HUES6 (cell line): ENCODE data around the gene LDAH.

ENCODE experiments used
- H3K27ac ChIP-seq: 2 replicates; pipeline ENCODE4 v1.7.0; 2013; ENCODE audit warnings: low read depth, mild to moderate bottlenecking, low read length, inconsistent platforms
- H3K27me3 ChIP-seq: 2 replicates; pipeline ENCODE4 v1.6.1; 2013; ENCODE audit warnings: low read length; ENCODE audit not compliant: control insufficient read depth, insufficient read depth
- H3K36me3 ChIP-seq: 2 replicates; pipeline ENCODE4 v1.6.1; 2013; ENCODE audit warnings: low read length; ENCODE audit not compliant: control insufficient read depth, insufficient read depth
- H3K4me1 ChIP-seq: 2 replicates; pipeline ENCODE4 v1.6.1; 2013; ENCODE audit warnings: low read length; ENCODE audit not compliant: control insufficient read depth, insufficient read depth
- H3K4me3 ChIP-seq: 2 replicates; pipeline ENCODE4 v1.5.1; 2013; ENCODE audit warnings: low read depth, low read length
- H3K9ac ChIP-seq: one replicate; pipeline ENCODE4 v1.6.1; 2013; ENCODE audit warnings: mild to moderate bottlenecking, low read length
- H3K9me3 ChIP-seq: 2 replicates; pipeline ENCODE4 v1.6.1; 2013; ENCODE audit warnings: low read depth, low read length; ENCODE audit not compliant: control insufficient read depth, insufficient read depth

LDAH gene

GRCh38 chr2:20832606-20833005 is 9.7 kb upstream of the LDAH start:
- Histone ChIP-seq H3K4me1 (no peaks in the 10 kb centered on the region), H3K27ac (no peak overlapping the region), H3K36me3 (no peaks in the 10 kb centered on the region), H3K9ac (no peak overlapping the region), H3K27me3 (peaks cover 25% of the 10 kb centered on the region), H3K4me3 (no peak overlapping the region), H3K9me3 (no peaks in the 10 kb centered on the region)

GRCh38 chr2:20829861-20830260 is 7.0 kb upstream of the LDAH start:
- Histone ChIP-seq H3K9me3 (no peaks in the 10 kb centered on the region), H3K27ac (no peak overlapping the region), H3K27me3 (peaks cover 25% of the 10 kb centered on the region), H3K9ac (no peak overlapping the region), H3K36me3 (no peaks in the 10 kb centered on the region), H3K4me1 (no peaks in the 10 kb centered on the region), H3K4me3 (no peak overlapping the region)

- H3K4me1 ChIP-seq: no peaks in the 10 kb centered on the region
- H3K27ac ChIP-seq: no peak overlapping the region
- H3K36me3 ChIP-seq: no peaks in the 10 kb centered on the region
Observed at GRCh38 chr2:20823917-20824316, 1.0 kb upstream of the LDAH start.

GRCh38 chr2:20818820-20819219 is 4.1 kb downstream of the LDAH start:
- Histone ChIP-seq H3K9me3 (no peaks in the 10 kb centered on the region), H3K36me3 (0 out of 2 replicates have a peak, but pooled peaks cover 4% of the 10 kb centered on the region), H3K27me3 (no peaks in the 10 kb centered on the region), H3K4me1 (no peaks in the 10 kb centered on the region), H3K4me3 (no peak overlapping the region), H3K9ac (no peak overlapping the region), H3K27ac (no peak overlapping the region)

More at GRCh38 chr2:20823917-20824316, 1.0 kb upstream of the LDAH start:
- Histone ChIP-seq H3K4me3 (no peak overlapping the region), H3K27me3 (peaks cover 9% of the 10 kb centered on the region; the same call in 1 of the 2 replicates), H3K9me3 (no peaks in the 10 kb centered on the region), H3K9ac (no peak overlapping the region)

- no peaks in the 10 kb centered on the region for H3K9me3 ChIP-seq
- H3K9ac ChIP-seq: no peak overlapping the region
- no peak overlapping the region for H3K27ac ChIP-seq
- H3K36me3 ChIP-seq: 0 out of 2 replicates have a peak, but pooled peaks cover 4% of the 10 kb centered on the region
- no peaks in the 10 kb centered on the region for H3K27me3 ChIP-seq
- no peaks in the 10 kb centered on the region for H3K4me1 ChIP-seq
- H3K4me3 ChIP-seq: no peak overlapping the region
Observed at GRCh38 chr2:20815216-20815615, 7.7 kb downstream of the LDAH start.

GRCh38 chr2:20812779-20813178 is 10.1 kb downstream of the LDAH start:
- no peaks in the 10 kb centered on the region for H3K9me3 ChIP-seq
- H3K27me3 ChIP-seq: no peaks in the 10 kb centered on the region
- H3K4me3 ChIP-seq: no peak overlapping the region
- H3K36me3 ChIP-seq: 0 out of 2 replicates have a peak, but pooled peaks cover 2% of the 10 kb centered on the region
- no peak overlapping the region for H3K27ac ChIP-seq
- no peak overlapping the region for H3K9ac ChIP-seq
- no peaks in the 10 kb centered on the region for H3K4me1 ChIP-seq

- H3K9ac ChIP-seq: no peak overlapping the region
- H3K4me3 ChIP-seq: no peak overlapping the region
- no peaks in the 10 kb centered on the region for H3K27me3 ChIP-seq
- H3K4me1 ChIP-seq: 0 out of 2 replicates have a peak, but pooled peaks cover 4% of the 10 kb centered on the region
- no peaks in the 10 kb centered on the region for H3K9me3 ChIP-seq
- H3K36me3 ChIP-seq: no peaks in the 10 kb centered on the region
- H3K27ac ChIP-seq: no peak overlapping the region
Observed at GRCh38 chr2:20806286-20806685, 16.6 kb downstream of the LDAH start.

- Histone ChIP-seq H3K27me3 (no peaks in the 10 kb centered on the region), H3K9ac (no peak overlapping the region), H3K4me1 (0 out of 2 replicates have a peak, but pooled peaks cover 4% of the 10 kb centered on the region), H3K9me3 (no peaks in the 10 kb centered on the region), H3K36me3 (no peaks in the 10 kb centered on the region), H3K27ac (no peak overlapping the region), H3K4me3 (no peak overlapping the region)
Observed at GRCh38 chr2:20803974-20804373, 18.9 kb downstream of the LDAH start.

GRCh38 chr2:20803226-20803682 is 19.6 kb downstream of the LDAH start:
- Histone ChIP-seq H3K4me3 (no peak overlapping the region), H3K9ac (no peak overlapping the region), H3K27me3 (no peaks in the 10 kb centered on the region), H3K27ac (no peak overlapping the region), H3K36me3 (no peaks in the 10 kb centered on the region), H3K9me3 (no peaks in the 10 kb centered on the region), H3K4me1 (0 out of 2 replicates have a peak, but pooled peaks cover 4% of the 10 kb centered on the region)

- Histone ChIP-seq H3K27ac (no peak overlapping the region), H3K27me3 (no peaks in the 10 kb centered on the region), H3K9me3 (peaks cover 8% of the 10 kb centered on the region), H3K4me1 (0 out of 2 replicates have a peak, but pooled peaks cover 3% of the 10 kb centered on the region), H3K4me3 (no peak overlapping the region), H3K9ac (no peak overlapping the region), H3K36me3 (peaks cover 9% of the 10 kb centered on the region)
Observed at GRCh38 chr2:20797096-20797495, 25.8 kb downstream of the LDAH start.

GRCh38 chr2:20796374-20796791 is 26.5 kb downstream of the LDAH start:
- H3K9ac ChIP-seq: no peak overlapping the region
- peaks cover 8% of the 10 kb centered on the region for H3K9me3 ChIP-seq

More at GRCh38 chr2:20796374-20796791, 26.5 kb downstream of the LDAH start:
- H3K36me3 ChIP-seq: peaks cover 9% of the 10 kb centered on the region
- H3K27ac ChIP-seq: no peak overlapping the region
- H3K27me3 ChIP-seq: no peaks in the 10 kb centered on the region
- 0 out of 2 replicates have a peak, but pooled peaks cover 3% of the 10 kb centered on the region for H3K4me1 ChIP-seq
- no peak overlapping the region for H3K4me3 ChIP-seq
